ENCODE measurements around the gene ATG2A.

ATG2A gene

DNA sequence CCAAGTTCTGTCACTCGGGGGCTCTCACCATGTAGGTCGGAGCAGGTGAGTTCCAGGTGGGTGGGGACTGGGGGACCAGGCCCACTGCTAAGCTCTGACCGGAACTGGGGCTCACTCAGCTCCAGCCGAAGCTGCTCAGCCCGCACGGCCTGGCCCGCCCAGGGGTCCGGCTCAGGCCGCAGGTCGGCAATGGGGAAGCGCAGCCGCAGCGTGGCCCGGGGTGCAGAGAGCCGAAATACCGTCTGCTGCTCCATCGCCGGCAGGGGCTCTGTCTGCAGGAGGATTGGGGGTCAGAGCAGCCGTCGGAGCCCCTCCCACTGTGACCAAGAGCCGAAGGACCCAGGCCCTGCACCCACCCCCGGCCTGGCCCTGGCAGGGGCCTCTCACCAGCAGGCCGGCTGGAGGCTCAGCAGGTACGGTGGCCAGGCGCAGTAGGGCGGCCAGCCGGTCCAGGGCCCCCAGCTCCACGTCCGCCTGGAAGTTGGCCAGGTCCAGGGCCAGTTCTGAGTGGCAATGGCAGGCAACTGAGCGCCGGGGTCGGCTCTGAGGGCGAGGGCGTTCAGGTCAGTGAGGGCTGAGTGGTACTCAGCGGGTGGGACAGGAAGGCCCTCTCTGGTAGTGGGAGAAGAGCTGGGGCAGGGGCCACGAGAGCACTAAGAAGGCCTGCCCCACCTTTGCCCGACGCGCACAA, 7.2 kb downstream of the ATG2A start:
- TF ChIP-seq, protein P1, sequence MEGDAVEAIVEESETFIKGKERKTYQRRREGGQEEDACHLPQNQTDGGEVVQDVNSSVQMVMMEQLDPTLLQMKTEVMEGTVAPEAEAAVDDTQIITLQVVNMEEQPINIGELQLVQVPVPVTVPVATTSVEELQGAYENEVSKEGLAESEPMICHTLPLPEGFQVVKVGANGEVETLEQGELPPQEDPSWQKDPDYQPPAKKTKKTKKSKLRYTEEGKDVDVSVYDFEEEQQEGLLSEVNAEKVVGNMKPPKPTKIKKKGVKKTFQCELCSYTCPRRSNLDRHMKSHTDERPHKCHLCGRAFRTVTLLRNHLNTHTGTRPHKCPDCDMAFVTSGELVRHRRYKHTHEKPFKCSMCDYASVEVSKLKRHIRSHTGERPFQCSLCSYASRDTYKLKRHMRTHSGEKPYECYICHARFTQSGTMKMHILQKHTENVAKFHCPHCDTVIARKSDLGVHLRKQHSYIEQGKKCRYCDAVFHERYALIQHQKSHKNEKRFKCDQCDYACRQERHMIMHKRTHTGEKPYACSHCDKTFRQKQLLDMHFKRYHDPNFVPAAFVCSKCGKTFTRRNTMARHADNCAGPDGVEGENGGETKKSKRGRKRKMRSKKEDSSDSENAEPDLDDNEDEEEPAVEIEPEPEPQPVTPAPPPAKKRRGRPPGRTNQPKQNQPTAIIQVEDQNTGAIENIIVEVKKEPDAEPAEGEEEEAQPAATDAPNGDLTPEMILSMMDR (IDR thresholded peaks at IDR 0.05; ENCODE audit: insufficient read depth, low read length, missing control alignments) = no peak
- CTCF ChIA-PET = interaction anchor here (1.7 to 3.5 kb wide), 2 partner anchors 16 to 22 kb away, joined by 5 to 15 read pairs; no protein-coding TSS in a partner anchor
- no peak overlapping the region for H3K4me3 ChIP-seq (ENCODE audit: low read depth, low read length)
- POLR2A ChIA-PET = no interaction called here
- DNase-seq (ENCODE audit: low read depth, low spot score) = no peak

GRCh38 chr11:64908766-64909165, 8.2 kb downstream of the ATG2A start:
- ChIA-PET CTCF (interaction anchor here (1.7 kb wide), 1 partner anchor 21 kb away, joined by 5 read pairs; no protein-coding TSS in a partner anchor), POLR2A (interaction anchor here (0.8 kb wide), 1 partner anchor 31 kb away, joined by 3 read pairs; the partner anchor contains the start of gene EHD1)
- TF ChIP-seq, protein P1 (IDR thresholded peaks at IDR 0.05; ENCODE audit: insufficient read depth, low read length, missing control alignments) = no peak
- no peak overlapping the region for H3K4me3 ChIP-seq (ENCODE audit: low read depth, low read length)
- DNase-seq (ENCODE audit: low read depth, low spot score) = no peak

GRCh38 chr11:64906314-64906635, 10.7 kb downstream of the ATG2A start:
- CTCF ChIA-PET = interaction anchor here (1.8 to 4.9 kb wide), 3 partner anchors 12 to 58 kb away, joined by 4 to 35 read pairs (median 13); no protein-coding TSS in a partner anchor
- no peak overlapping the region for H3K4me3 ChIP-seq (ENCODE audit: low read depth, low read length)
- no peak for DNase-seq (ENCODE audit: low read depth, low spot score)
- POLR2A ChIA-PET = no interaction called here
- TF ChIP-seq, protein P1 (IDR thresholded peaks at IDR 0.05; ENCODE audit: insufficient read depth, low read length, missing control alignments) = no peak

- ChIA-PET POLR2A (no interaction called here), CTCF (interaction anchor here (1.8 to 4.9 kb wide), 3 partner anchors 11 to 58 kb away, joined by 4 to 35 read pairs (median 13); no protein-coding TSS in a partner anchor)
- TF ChIP-seq, protein P1 (IDR thresholded peaks at IDR 0.05; ENCODE audit: insufficient read depth, low read length, missing control alignments) = no peak
- H3K4me3 ChIP-seq (ENCODE audit: low read depth, low read length) = no peak overlapping the region
- no peak for DNase-seq (ENCODE audit: low read depth, low spot score)
These were observed 11.3 kb downstream of the ATG2A start for GRCh38 chr11:64905516-64906313.

DNA sequence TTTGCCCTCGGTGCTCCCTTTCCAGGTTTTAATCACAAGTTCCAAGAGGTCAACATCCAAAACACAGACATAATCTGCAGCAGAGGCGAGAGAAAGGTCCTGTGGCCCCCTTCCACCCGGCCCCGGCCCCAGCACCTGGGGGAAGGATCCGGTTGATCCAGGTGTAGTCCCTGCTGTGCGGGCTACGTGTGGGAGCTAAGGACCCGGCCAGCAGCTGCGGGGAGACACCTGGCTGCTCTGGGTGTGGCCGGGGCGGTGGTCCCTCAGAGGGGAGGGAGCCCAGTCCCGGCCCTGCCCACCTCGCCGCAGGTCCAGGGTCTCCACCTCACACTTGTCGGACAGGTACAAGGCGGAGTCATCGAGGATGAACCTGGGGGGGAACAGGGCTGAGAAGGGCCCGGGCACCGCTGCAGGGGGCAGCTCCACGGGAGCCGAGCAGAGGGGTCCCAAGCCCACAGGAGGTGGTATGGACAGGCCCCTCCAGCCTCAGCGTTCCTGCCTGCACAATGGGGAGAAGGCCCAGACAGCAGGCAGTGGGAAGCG, 13.6 kb downstream of the ATG2A start:
- no peak overlapping the region for H3K4me3 ChIP-seq (ENCODE audit: low read depth, low read length)
- TF ChIP-seq, protein P1 (IDR thresholded peaks at IDR 0.05; ENCODE audit: insufficient read depth, low read length, missing control alignments) = no peak
- CTCF ChIA-PET = interaction anchor here (0.8 to 4.9 kb wide), 4 partner anchors 9 to 58 kb away, joined by 4 to 35 read pairs (median 8); no protein-coding TSS in a partner anchor
- POLR2A ChIA-PET = no interaction called here
- no peak for DNase-seq (ENCODE audit: low read depth, low spot score)

All from AG04449 (cell line).